HepG2 (cell line): ENCODE results near the gene VAMP4. TPM values are rescaled to one million over a fixed set of nuclear protein-coding genes. Genes with fewer than 3 reads are reported as not detected.

ENCODE experiments used
- AKNA ChIP-seq: sonication (generic); formaldehyde crosslinking; IDR thresholded peaks from 2 replicates; pipeline ENCODE4 v1.4.0; 2020; ENCODE audit warnings: missing genetic modification reagents, borderline replicate concordance
- ARNT2 ChIP-seq: sonication (generic); formaldehyde crosslinking; IDR thresholded peaks from 2 replicates; pipeline ENCODE4 v1.8.0; 2022; ENCODE audit warnings: mild to moderate bottlenecking, low read depth, missing genetic modification reagents, moderate library complexity
- CEBPB ChIP-seq: IDR thresholded peaks from 2 replicates; pipeline ENCODE4 v1.6.1; 2011; ENCODE audit warnings: low read depth, low read length, improper control_type of control experiment, borderline replicate concordance
- CENPX ChIP-seq: sonication (generic); formaldehyde crosslinking; IDR thresholded peaks from 2 replicates; pipeline ENCODE4 v1.9.0; 2021; ENCODE audit warnings: mild to moderate bottlenecking, missing genetic modification reagents, moderate library complexity
- CREB1 ChIP-seq, 2 experiments: fragments of 450-650 bp in 1 of 2; IDR thresholded peaks; 2 replicates each; pipeline ENCODE4 v1.6.1; 2016 to 2017; ENCODE audit warnings: control low read depth in 1 of 2, mild to moderate bottlenecking in 1 of 2, missing compliant biosample characterization in 1 of 2, missing genetic modification characterization in 1 of 2
- CREBL2 ChIP-seq: sonication (generic); formaldehyde crosslinking; IDR thresholded peaks from 2 replicates; pipeline ENCODE4 v1.8.1; 2023; ENCODE audit warnings: missing genetic modification reagents, mild to moderate bottlenecking, borderline replicate concordance
- KLF6 ChIP-seq: IDR thresholded peaks from 2 replicates; pipeline ENCODE4 v1.8.0; 2016; ENCODE audit warnings: missing biosample characterization, missing genetic modification reagents
- MEF2D ChIP-seq: sonication (generic); formaldehyde crosslinking; IDR thresholded peaks from 2 replicates; pipeline ENCODE4 v1.5.1; 2020; ENCODE audit warnings: mild to moderate bottlenecking, missing genetic modification reagents
- NCOA5 ChIP-seq: sonication (generic); formaldehyde crosslinking; IDR thresholded peaks from 2 replicates; pipeline ENCODE4 v1.4.0; 2020; ENCODE audit warnings: missing genetic modification reagents
- PPARG ChIP-seq: conservative IDR thresholded peaks from 2 replicates; pipeline ENCODE4 v1.6.1; 2016; ENCODE audit warnings: missing biosample characterization, missing genetic modification reagents
- RARA ChIP-seq: IDR thresholded peaks from 2 replicates; pipeline ENCODE4 v1.6.1; 2016; ENCODE audit warnings: missing genetic modification reagents, missing compliant biosample characterization
- SALL1 ChIP-seq: sonication (generic); formaldehyde crosslinking; IDR thresholded peaks from 2 replicates; pipeline ENCODE4 v1.8.0; 2022; ENCODE audit warnings: mild to moderate bottlenecking, missing genetic modification reagents
- SMARCC2 ChIP-seq: fragments of 450-650 bp; IDR thresholded peaks from 2 replicates; pipeline ENCODE4 v1.6.1; 2017; ENCODE audit warnings: antibody characterized with exemption, mild to moderate bottlenecking
- SMARCE1 ChIP-seq: fragments of 450-650 bp; IDR thresholded peaks from 2 replicates; pipeline ENCODE4 v1.6.1; 2017; ENCODE audit warnings: borderline replicate concordance
- SUZ12 ChIP-seq: fragments of 150-350 bp; IDR thresholded peaks from 2 replicates; pipeline ENCODE4 v1.6.1; 2014; ENCODE audit warnings: low read depth, low read length
- TCF12 ChIP-seq, 2 experiments: fragments of 450-650 bp in 1 of 2; sonication (generic) in 1 of 2; formaldehyde crosslinking in 1 of 2; IDR thresholded peaks; 2 replicates each; pipeline versions ENCODE4 v1.6.1 to v1.8.0; 2017 to 2022; ENCODE audit warnings: antibody characterized with exemption in 1 of 2, mild to moderate bottlenecking in 1 of 2, missing genetic modification reagents in 1 of 2, moderate library complexity in 1 of 2
- TGIF2 ChIP-seq: IDR thresholded peaks from 2 replicates; pipeline ENCODE4 v1.6.1; 2016; ENCODE audit warnings: control low read depth, missing compliant biosample characterization
- ZNF138 ChIP-seq: sonication (generic); formaldehyde crosslinking; IDR thresholded peaks from 2 replicates; pipeline ENCODE4 v1.5.0; 2020; ENCODE audit warnings: mild to moderate bottlenecking, low read depth, missing genetic modification reagents
- ZNF329 ChIP-seq: sonication (generic); formaldehyde crosslinking; IDR thresholded peaks from 2 replicates; pipeline ENCODE4 v1.9.0; 2021; ENCODE audit warnings: low read depth, mild to moderate bottlenecking, missing genetic modification reagents
- ZNF512 ChIP-seq: sonication (generic); formaldehyde crosslinking; IDR thresholded peaks from 2 replicates; pipeline ENCODE4 v1.4.0; 2020; ENCODE audit warnings: mild to moderate bottlenecking, missing genetic modification reagents
- ZNF563 ChIP-seq: sonication (generic); formaldehyde crosslinking; IDR thresholded peaks from 2 replicates; pipeline ENCODE4 v1.8.0; 2022; ENCODE audit warnings: mild to moderate bottlenecking, moderate library complexity, missing genetic modification reagents
- ZNF564 ChIP-seq: sonication (generic); formaldehyde crosslinking; IDR thresholded peaks from 2 replicates; pipeline ENCODE4 v1.8.1; 2023; ENCODE audit warnings: mild to moderate bottlenecking, missing genetic modification reagents
- ZNF777 ChIP-seq: sonication (generic); formaldehyde crosslinking; IDR thresholded peaks from 2 replicates; pipeline ENCODE4 v1.4.0; 2020; ENCODE audit warnings: missing genetic modification reagents
- polyA plus RNA-seq, 8 experiments: library from polyadenylated mRNA; depleted of rRNA in 3 of 8; stranded (reverse) in 7 of 8; unstranded in 1 of 8; fragments of >200 nt; fragmentation: Illumina TruSeq in 4 of 8; extraction: Trizol in 4 of 8; gene quantifications; 2 replicates each; pipeline versions ENCODE4 v1.2.1 to v1.2.3, GENCODE V29; 2011 to 2016; ENCODE audit warnings: low read depth in 4 of 8, missing spikeins in 1 of 8, mixed read lengths in 1 of 8; ENCODE audit not compliant: insufficient read depth in 1 of 8
- total RNA-seq, 5 experiments: library from RNA; depleted of rRNA; stranded (reverse); fragments of >200 nt; fragmentation: Illumina TruSeq; extraction: Trizol; gene quantifications; 2 replicates each; pipeline ENCODE4 v1.2.3, GENCODE V29; 2016; ENCODE audit warnings: low read depth in 1 of 5

VAMP4 gene
- total and polyA plus RNA-seq, 2 of the 13 experiments (the other 11 are each of a cell fraction or from before 2014, with no cell fraction given): 1.4 to 2.0 TPM

GRCh38 chr1:171654942-171655745 is 86.7 kb downstream of the VAMP4 start (continued):
- no peak for TF ChIP-seq SMARCE1
- TF ChIP-seq CEBPB: no peak
- TF ChIP-seq CENPX: no peak
- no peak for TF ChIP-seq SUZ12
- TF ChIP-seq ZNF777 (CRISPR knock-in tag): peak; percentile 39; the same call in 1 of the 2 replicates
- no peak for TF ChIP-seq CREB1 (IDR thresholded peaks at IDR 0.05)
- no peak for TF ChIP-seq CREB1 (CRISPR knock-in tag; IDR thresholded peaks at IDR 0.05)
- 0 out of 2 replicates have a peak, but pooled peaks have one; percentile 18 for TF ChIP-seq SALL1
- no peak for TF ChIP-seq CREBL2 (CRISPR knock-in tag)
- TF ChIP-seq NCOA5 (CRISPR knock-in tag): no peak
- no peak for TF ChIP-seq ARNT2
- no peak for TF ChIP-seq KLF6
- no peak for TF ChIP-seq TCF12 (IDR thresholded peaks at IDR 0.05)
- no peak for TF ChIP-seq TCF12 (CRISPR knock-in tag; IDR thresholded peaks at IDR 0.05)
- TF ChIP-seq AKNA (CRISPR knock-in tag): no peak
- TF ChIP-seq ZNF329 (CRISPR knock-in tag): no peak
- TF ChIP-seq SMARCC2: no peak
- no peak for TF ChIP-seq ZNF564 (CRISPR knock-in tag)
- no peak for TF ChIP-seq ZNF138 (CRISPR knock-in tag)
- TF ChIP-seq PPARG (CRISPR knock-in tag): no peak
- TF ChIP-seq TGIF2: no peak
- no peak for TF ChIP-seq ZNF563 (CRISPR knock-in tag)
- TF ChIP-seq MEF2D (CRISPR knock-in tag): no peak
- TF ChIP-seq RARA: peak; percentile 40; the same call in 1 of the 2 replicates
- TF ChIP-seq ZNF512 (CRISPR knock-in tag): no peak
